ENCODE measurements around the gene PLPP1. TPM values are rescaled to one million over a fixed set of nuclear protein-coding genes. Genes with fewer than 3 reads are reported as not detected.

PLPP1 gene
- total RNA-seq, 1 donor from 2014 or later, result 38.9 TPM

DNA sequence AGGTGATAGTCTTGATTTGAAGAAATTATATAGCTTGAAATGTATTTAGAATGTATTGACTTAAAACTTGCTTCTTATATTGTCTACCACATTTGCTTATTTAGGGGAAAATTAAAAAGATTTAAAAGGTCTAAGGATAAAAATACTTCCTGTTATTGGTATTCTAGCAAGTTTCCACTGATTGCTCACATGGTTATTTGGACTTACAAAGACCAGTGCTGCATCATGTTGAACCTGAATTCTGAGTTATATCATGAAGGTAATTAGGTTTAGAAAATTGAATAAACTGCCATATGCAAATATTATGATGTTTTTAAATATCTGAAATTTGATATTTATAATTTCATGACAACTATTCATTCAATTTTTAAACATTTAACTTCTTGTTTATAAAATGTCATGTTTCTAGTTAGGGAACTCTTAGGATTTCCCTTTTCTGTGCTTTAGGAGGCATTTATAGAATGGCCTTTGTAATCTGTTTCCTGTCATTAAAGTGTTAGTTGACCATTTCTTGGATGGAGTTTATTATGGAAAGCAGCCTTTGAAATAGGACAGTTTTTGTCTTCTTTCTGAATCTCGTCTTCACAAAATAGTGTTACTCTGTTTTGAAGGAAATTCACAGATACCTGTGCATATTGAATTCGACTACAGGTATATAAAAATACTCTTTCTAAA, 141.1 kb downstream of the PLPP1 start:
- Mint-ChIP-seq H3K4me1 (ENCODE audit: unreplicated experiment) (no peaks in the 10 kb centered on the region), H3K27ac (ENCODE audit: unreplicated experiment) (no peak overlapping the region), H3K4me3 (ENCODE audit: unreplicated experiment) (no peak overlapping the region), H3K9me3 (ENCODE audit: unreplicated experiment) (no peaks in the 10 kb centered on the region), H3K27me3 (ENCODE audit: unreplicated experiment) (no peaks in the 10 kb centered on the region), H3K36me3 (ENCODE audit: unreplicated experiment) (peaks cover 40% of the 10 kb centered on the region)
- TF ChIP-seq, protein P1, sequence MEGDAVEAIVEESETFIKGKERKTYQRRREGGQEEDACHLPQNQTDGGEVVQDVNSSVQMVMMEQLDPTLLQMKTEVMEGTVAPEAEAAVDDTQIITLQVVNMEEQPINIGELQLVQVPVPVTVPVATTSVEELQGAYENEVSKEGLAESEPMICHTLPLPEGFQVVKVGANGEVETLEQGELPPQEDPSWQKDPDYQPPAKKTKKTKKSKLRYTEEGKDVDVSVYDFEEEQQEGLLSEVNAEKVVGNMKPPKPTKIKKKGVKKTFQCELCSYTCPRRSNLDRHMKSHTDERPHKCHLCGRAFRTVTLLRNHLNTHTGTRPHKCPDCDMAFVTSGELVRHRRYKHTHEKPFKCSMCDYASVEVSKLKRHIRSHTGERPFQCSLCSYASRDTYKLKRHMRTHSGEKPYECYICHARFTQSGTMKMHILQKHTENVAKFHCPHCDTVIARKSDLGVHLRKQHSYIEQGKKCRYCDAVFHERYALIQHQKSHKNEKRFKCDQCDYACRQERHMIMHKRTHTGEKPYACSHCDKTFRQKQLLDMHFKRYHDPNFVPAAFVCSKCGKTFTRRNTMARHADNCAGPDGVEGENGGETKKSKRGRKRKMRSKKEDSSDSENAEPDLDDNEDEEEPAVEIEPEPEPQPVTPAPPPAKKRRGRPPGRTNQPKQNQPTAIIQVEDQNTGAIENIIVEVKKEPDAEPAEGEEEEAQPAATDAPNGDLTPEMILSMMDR (IDR thresholded peaks at IDR 0.05), result no peak
- DNase-seq (ENCODE audit: extremely low spot score, unreplicated experiment), result no peak

DNA sequence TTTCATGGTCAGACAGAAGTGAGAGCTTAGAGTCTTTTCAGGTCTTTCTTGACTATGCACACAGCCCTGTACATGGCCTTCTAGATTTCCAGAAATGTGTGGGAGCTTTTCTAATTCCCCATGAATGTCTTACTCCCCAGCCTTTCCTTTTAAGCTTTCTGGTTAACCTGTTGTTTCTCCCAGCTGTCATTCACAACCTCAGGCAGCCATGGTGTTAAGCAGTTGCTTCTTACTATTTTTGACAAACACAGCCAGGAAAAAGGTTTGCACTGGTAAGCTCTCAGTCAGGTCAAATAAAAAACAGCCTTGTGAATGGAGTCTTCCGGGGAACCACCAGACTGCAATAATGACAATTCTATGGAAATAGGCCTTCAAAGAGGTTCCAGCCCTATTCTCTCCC, 142.1 kb downstream of the PLPP1 start:
- no peak for DNase-seq (ENCODE audit: extremely low spot score, unreplicated experiment)
- no peaks in the 10 kb centered on the region for H3K4me1 Mint-ChIP-seq (ENCODE audit: unreplicated experiment)
- TF ChIP-seq, protein P1 (IDR thresholded peaks at IDR 0.05), result no peak
- H3K27me3 Mint-ChIP-seq (ENCODE audit: unreplicated experiment), result no peaks in the 10 kb centered on the region
- no peaks in the 10 kb centered on the region for H3K9me3 Mint-ChIP-seq (ENCODE audit: unreplicated experiment)
- no peak overlapping the region for H3K4me3 Mint-ChIP-seq (ENCODE audit: unreplicated experiment)
- no peak overlapping the region for H3K27ac Mint-ChIP-seq (ENCODE audit: unreplicated experiment)
- peaks cover 43% of the 10 kb centered on the region for H3K36me3 Mint-ChIP-seq (ENCODE audit: unreplicated experiment)

DNA sequence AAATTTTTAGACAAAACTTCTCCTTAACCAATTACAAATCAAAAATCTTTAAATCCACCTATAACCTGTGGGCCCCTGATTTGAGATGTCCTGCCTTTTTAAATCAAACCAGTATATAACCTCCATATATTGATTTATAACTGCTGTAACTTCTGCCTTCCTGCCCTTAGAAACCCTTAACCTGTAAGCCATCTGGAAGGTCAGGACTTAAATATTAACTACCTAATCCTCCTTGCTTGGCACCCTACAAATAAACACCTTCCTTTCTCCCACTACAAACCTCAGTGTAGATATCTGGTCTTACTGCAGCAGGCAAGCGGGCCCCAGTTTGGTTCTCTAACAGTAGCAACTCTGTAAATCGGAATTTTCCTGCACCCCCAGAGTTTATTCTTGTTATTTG, 143.1 kb downstream of the PLPP1 start:
- Mint-ChIP-seq H3K27ac (ENCODE audit: unreplicated experiment) (no peak overlapping the region), H3K9me3 (ENCODE audit: unreplicated experiment) (no peaks in the 10 kb centered on the region), H3K36me3 (ENCODE audit: unreplicated experiment) (peaks cover 40% of the 10 kb centered on the region), H3K4me1 (ENCODE audit: unreplicated experiment) (no peaks in the 10 kb centered on the region), H3K27me3 (ENCODE audit: unreplicated experiment) (no peaks in the 10 kb centered on the region), H3K4me3 (ENCODE audit: unreplicated experiment) (no peak overlapping the region)
- no peak for DNase-seq (ENCODE audit: extremely low spot score, unreplicated experiment)
- TF ChIP-seq, protein P1 (IDR thresholded peaks at IDR 0.05), result no peak

DNA sequence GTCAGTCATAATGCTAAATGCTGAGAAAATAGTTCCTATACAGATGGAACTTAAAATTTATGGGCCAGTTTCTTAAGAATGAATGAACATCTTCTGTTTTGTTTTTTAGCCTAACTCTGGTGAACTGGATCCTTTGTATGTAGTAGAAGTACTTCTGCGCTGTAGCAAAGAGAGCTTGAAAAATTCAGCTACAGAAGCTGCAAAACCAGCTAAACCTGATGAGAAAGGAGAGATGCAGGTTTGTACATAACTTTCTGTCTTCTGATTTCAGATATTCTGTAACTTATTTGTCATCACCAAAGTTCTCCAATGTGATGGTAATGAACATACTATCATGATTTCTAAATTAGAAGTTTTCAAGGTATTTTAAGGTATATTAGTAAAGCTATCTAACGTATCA, 146.9 kb downstream of the PLPP1 start:
- Mint-ChIP-seq H3K4me3 (ENCODE audit: unreplicated experiment) (no peak overlapping the region), H3K36me3 (ENCODE audit: unreplicated experiment) (peaks cover 47% of the 10 kb centered on the region), H3K27ac (ENCODE audit: unreplicated experiment) (no peak overlapping the region), H3K27me3 (ENCODE audit: unreplicated experiment) (no peaks in the 10 kb centered on the region), H3K4me1 (ENCODE audit: unreplicated experiment) (no peaks in the 10 kb centered on the region), H3K9me3 (ENCODE audit: unreplicated experiment) (peaks cover 13% of the 10 kb centered on the region)
- DNase-seq (ENCODE audit: extremely low spot score, unreplicated experiment), result no peak
- TF ChIP-seq, protein P1 (IDR thresholded peaks at IDR 0.05), result no peak

DNA sequence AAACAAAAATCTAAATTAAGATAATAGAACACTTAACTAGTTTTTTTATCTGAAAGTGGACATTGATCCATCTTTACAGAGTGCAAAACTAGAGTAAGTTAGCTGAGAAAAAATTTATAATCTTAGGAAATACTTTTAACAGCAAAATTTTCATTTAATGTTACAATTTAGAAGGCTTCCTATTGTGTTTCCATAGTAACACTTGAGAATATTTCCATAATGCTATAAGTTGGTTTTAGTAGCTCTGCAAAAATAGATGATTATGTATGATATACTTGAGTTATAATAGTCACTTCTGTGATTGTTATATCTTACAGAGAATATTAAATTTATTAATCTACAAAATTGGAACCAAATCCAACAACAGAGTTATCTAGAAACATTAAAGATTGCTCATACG, 148.4 kb downstream of the PLPP1 start:
- Mint-ChIP-seq H3K4me1 (ENCODE audit: unreplicated experiment) (no peaks in the 10 kb centered on the region), H3K27me3 (ENCODE audit: unreplicated experiment) (no peaks in the 10 kb centered on the region), H3K9me3 (ENCODE audit: unreplicated experiment) (peaks cover 13% of the 10 kb centered on the region), H3K36me3 (ENCODE audit: unreplicated experiment) (peaks cover 44% of the 10 kb centered on the region), H3K27ac (ENCODE audit: unreplicated experiment) (no peak overlapping the region), H3K4me3 (ENCODE audit: unreplicated experiment) (no peak overlapping the region)
- no peak for DNase-seq (ENCODE audit: extremely low spot score, unreplicated experiment)
- TF ChIP-seq, protein P1 (IDR thresholded peaks at IDR 0.05), result no peak

Measured in osteocyte (in vitro differentiated cells).